ENCODE results near the gene RXRB.

- no peak for TF ChIP-seq POLR2A (IDR thresholded peaks at IDR 0.05)
- TF ChIP-seq CTCF (IDR thresholded peaks at IDR 0.05), result no peak
These were observed 6.0 kb downstream of the RXRB start for GRCh38 chr6:33194431-33194979.

Data from lower leg skin (tissue), 3 donors.